Adipose tissue (tissue), 3 donors: ENCODE data around the gene VWF. TPM values are rescaled to one million over a fixed set of nuclear protein-coding genes. Genes with fewer than 3 reads are reported as not detected.

Source experiments
- H3K27ac ChIP-seq: one replicate; pipeline ENCODE4 v1.5.1; 2013; ENCODE audit warnings: low read depth, low read length
- WGBS, 3 donors: extraction: QIAGEN DNeasy Blood & Tissue Kit; methylation state at CpG; one replicate each; pipeline ENCODE4 v1.1.7; 2013; 5-methylcytosine and 5-hydroxymethylcytosine counted together
- polyA plus RNA-seq, 3 donors: library from polyadenylated mRNA; stranded (reverse); fragments of 200-250 nt; gene quantifications; one replicate each; pipeline ENCODE4 v1.2.3, GENCODE V29; 2013
- donor health status: healthy with polysubstance abuse.
- donor health status: Bipolar disorder and iron deficiency.
- donor health status: healthy.

The VWF gene
- polyA plus RNA-seq, 3 donors: 41.1 to 243 (median 130) TPM

DNA sequence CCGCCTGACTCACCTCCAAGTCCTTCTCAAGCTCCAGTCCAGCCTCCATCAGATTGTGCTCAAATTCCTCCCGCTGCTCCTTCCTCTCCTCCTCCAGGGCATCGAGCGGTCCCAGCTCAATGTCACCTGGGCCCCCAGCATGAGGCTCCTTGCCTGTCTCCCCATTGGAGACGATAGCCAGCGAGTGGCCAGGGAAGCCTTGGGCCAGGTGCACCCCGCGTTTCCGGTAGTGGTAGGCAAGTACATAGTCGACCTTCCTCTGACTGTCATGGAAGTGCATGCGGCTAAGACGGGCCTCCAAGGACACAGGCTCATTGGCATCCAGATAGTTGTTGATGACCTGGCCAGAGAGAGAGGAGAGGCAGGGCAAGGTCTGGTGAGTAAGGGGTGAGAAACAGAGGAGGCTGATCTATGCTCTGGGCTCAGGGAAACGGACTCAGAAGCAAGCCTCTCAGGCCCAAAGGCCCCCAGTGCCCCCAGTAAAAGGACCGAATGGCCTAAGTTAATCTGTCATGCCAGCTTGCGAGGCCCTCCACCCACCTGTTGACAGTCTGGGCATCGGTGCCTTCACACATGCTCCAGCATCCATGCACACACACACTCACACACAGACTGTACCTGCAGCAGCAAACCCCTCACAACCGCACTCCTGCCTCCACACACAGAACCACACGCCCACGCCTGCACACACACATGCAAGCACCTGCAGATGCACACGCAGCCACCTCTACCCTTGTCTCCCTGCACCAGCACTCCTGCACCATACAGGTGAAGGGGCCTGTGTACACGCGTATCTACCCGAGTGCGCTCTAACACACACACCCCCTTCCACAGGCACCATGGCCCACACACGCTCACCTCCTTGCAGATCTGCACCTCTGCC, 203.2 kb downstream of the VWF start:
- 86 to 95% (median 93%) methylated on average over 25 of the region's 25 CpGs for WGBS, 3 donors
- no peak overlapping the region for H3K27ac ChIP-seq

GRCh38 chr12:5916785-5917290, 207.6 kb downstream of the VWF start:
- H3K27ac ChIP-seq: no peak overlapping the region
- 67 to 80% (median 71%) methylated on average over 9 of the region's 9 CpGs for WGBS, 3 donors

GRCh38 chr12:5915511-5915910, 209.0 kb downstream of the VWF start:
- H3K27ac ChIP-seq: no peak overlapping the region
- 78 to 96% (median 88%) methylated on average over 4 of the region's 4 CpGs for WGBS, 3 donors

DNA sequence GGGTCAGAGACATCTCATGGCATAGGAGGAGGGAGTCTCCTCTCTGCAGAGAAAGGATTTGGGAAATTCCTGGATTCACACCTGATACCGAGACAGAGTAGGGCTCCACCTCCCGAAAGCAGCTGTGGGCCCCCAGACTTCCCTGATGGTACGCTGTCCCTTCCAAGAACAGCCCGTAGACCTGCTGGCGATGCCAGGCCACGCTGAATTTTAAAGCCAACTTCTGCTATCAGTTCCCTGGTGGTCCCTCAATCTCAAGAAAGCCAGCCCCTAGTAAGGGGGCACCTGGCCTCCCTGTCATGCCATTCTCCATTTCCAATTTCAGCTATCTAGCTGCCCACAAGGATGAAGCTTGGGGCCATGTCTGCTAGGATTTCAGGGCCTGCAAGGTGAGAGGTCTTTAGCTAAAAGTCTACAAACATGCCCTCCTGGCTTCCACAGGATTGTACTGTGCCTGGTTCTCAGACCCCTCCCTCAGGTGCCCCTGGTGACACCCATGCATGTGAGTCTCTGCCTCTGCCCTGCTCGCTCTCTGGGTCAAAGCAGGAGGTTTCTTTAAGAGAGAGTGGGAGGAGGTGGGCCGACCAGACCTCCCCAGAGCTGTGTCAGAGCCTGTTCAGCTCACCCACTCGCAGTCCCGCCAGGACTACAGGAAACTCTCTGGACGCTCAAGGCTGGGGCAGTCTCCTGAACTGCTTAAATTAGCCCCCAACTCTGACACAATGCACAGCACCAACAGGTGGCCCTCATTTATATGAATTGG, 209.9 kb downstream of the VWF start:
- WGBS, 3 donors: 63 to 84% (median 78%) methylated on average over 11 of the region's 11 CpGs
- no peak overlapping the region for H3K27ac ChIP-seq

- 74 to 87% (median 78%) methylated on average over 9 of the region's 9 CpGs for WGBS, 3 donors
These were observed 211.1 kb downstream of the VWF start for GRCh38 chr12:5913387-5913786.

DNA sequence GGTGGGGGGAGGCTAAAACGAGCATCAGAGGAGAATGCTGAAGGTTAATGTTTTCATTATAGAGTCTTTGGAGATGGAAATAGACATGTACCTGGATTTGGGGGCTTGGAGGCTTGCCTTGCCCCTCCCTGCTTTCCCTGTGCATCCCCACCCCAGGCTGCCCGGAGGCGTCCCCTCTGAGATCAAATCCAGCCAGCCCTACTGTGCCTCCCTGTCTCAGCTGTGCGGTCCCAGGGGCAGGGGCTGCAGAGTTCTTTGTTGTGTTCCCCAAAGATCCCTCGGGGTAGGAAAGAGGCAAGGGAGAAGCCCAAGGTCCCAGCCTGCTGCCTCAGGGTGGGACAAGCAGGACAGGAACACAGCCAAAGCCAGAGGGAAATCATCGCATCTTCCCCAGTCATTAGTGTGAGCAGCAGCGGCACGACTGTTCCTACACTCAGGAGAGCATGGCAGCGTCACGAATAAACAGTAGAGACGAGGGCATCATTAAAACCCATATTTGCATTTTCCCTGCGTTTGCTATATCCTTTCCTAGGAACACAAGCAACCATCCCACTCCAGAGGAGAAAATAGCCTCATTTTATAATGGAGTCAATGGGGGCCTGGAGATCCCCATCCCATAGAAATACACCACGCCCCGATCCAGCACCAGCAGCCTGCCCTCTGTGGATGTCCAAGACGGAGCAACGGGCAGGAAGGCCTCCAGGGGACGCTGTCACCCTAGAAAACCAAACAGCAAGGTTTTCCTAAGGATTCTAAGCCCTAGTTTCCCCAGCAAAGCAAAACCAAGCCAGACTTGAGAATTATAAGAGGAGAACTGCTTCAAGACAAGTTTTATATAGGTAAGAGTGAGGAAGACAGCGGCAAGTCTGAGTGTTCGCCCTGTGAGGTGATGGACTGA, 211.8 kb downstream of the VWF start:
- 60 to 86% (median 80%) methylated on average over 19 of the region's 19 CpGs for WGBS, 3 donors
- H3K27ac ChIP-seq: no peak overlapping the region

More at GRCh38 chr12:5913387-5913786, 211.1 kb downstream of the VWF start:
- no peak overlapping the region for H3K27ac ChIP-seq

DNA sequence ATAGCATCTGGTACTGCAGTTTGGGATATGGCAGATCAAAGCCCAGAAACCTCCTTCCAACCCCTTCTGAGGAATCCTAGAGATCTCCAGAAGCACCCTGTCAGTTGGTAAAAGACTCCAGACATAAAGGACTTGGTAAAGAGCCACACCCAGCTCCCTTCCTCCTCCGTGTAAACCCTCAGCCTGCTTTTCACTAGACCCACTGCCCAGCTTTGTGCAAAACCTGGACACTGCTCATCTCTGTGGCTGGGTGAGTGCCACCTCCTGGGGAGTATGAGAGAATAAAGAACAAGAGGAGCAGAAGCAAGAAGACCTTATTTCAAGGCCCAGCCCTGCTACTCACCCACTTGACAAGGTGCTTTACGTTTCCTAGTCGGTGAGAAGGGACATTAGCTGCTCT, 212.5 kb downstream of the VWF start:
- whole genome bisulfite sequencing, 3 donors: 41 to 77% (median 66%) methylated on average over 3 of the region's 3 CpGs

DNA sequence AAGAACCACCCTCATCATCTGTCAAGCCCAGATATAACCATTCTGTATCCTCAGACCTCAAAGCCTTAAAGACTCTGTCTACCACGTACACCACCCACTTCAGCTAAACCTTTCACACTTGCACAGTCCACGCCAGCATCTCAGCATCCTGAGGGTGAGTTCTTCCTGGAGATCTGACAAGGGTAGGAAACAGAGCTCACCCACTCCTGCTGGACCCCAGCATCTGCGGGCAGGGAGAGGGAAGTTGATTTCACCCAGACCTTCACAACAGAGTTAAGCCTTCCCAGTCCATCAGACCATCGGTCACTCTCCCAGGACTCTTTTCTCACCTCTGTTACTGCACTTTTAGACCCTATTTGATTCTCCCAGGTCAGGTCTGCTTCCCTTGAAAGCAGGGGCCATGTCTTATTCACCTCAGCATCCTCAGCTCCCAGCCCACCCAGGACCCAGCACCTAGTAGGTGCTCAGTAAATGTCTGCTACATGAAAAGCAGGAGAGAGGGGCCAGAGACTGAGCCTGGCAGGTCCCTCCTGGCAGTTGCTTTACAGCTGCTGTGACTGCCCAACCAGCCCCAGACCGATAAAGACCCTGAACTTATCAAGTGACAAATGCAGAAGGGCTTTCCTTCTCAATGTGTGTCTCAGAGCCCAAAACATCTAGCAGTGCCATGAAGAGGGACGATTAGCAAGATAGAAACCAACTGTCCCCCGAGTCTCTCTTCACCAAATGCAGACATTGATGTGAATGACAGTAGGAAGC, 213.5 kb downstream of the VWF start:
- H3K27ac ChIP-seq: no peak overlapping the region
- 66 to 84% (median 80%) methylated on average over 7 of the region's 7 CpGs for WGBS, 3 donors

More for the DNA sequence above, 212.5 kb downstream of the VWF start:
- no peak overlapping the region for H3K27ac ChIP-seq

- 63 to 88% (median 86%) methylated on average over 5 of the region's 5 CpGs for WGBS, 3 donors
These were observed 214.9 kb downstream of the VWF start for GRCh38 chr12:5909560-5909959.

GRCh38 chr12:5908251-5908650, 216.2 kb downstream of the VWF start:
- WGBS, 3 donors: 70 to 85% (median 84%) methylated on average over 7 of the region's 7 CpGs

More at GRCh38 chr12:5909560-5909959, 214.9 kb downstream of the VWF start:
- no peak overlapping the region for H3K27ac ChIP-seq

GRCh38 chr12:5907807-5908206, 216.7 kb downstream of the VWF start:
- no peak overlapping the region for H3K27ac ChIP-seq
- WGBS, 3 donors: 56 to 63% (median 61%) methylated on average over 10 of the region's 10 CpGs

More at GRCh38 chr12:5908251-5908650, 216.2 kb downstream of the VWF start:
- no peak overlapping the region for H3K27ac ChIP-seq

GRCh38 chr12:5905757-5906156, 218.7 kb downstream of the VWF start:
- H3K27ac ChIP-seq: no peak overlapping the region
- WGBS, 3 donors: 81 to 93% (median 92%) methylated on average over 4 of the region's 4 CpGs

- WGBS, 3 donors: 47 to 78% (median 76%) methylated on average over 6 of the region's 6 CpGs
- no peak overlapping the region for H3K27ac ChIP-seq
These were observed 219.5 kb downstream of the VWF start for GRCh38 chr12:5904969-5905368.

DNA sequence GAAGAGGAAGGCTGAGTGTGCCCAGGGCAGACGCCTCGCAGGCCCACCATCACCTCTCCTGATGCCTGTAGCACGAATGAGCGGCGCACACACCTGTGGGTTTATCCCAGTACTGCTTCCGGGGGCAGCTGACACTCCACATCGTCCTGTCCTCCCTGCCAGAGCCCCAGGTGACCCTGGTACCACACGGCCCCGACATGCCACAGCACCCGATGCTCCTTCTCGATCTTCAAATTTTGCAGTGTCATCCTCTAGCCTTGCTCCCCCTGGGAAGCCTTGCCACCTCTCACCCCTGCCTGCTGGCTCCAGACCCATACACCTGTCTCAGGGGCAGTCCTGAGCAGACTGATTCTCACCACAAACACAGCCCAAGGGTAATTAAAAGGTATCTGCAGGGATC, 220.0 kb downstream of the VWF start:
- 71 to 88% (median 79%) methylated on average over 11 of the region's 11 CpGs for WGBS, 3 donors
- no peak overlapping the region for H3K27ac ChIP-seq

DNA sequence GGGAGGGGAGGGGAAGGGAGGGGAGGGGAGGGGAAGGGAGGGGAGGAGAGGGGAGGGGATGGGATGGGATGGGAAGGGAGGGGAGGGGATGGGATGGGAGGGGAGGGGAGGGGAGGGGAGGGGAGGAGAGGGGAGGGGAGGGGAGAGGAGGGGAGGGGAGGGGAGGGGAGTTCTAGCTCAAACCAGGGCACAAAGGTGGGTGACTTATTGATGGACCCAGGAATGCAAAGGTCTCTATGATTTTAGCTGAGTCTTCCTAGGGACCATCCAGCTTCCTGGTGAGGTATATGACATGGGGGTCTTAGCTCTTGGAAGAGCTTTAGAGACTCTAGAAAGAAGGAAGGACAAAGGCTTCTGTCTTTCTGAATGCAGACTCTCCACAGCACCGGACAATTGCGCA, 221.7 kb downstream of the VWF start:
- 96 to 100% (median 98%) methylated on average over 2 of the region's 2 CpGs for WGBS, 3 donors
- no peak overlapping the region for H3K27ac ChIP-seq

- 82 to 93% (median 87%) methylated on average over 6 of the region's 6 CpGs for WGBS, 3 donors
- H3K27ac ChIP-seq: no peak overlapping the region
These were observed 223.1 kb downstream of the VWF start for GRCh38 chr12:5901416-5901815.

DNA sequence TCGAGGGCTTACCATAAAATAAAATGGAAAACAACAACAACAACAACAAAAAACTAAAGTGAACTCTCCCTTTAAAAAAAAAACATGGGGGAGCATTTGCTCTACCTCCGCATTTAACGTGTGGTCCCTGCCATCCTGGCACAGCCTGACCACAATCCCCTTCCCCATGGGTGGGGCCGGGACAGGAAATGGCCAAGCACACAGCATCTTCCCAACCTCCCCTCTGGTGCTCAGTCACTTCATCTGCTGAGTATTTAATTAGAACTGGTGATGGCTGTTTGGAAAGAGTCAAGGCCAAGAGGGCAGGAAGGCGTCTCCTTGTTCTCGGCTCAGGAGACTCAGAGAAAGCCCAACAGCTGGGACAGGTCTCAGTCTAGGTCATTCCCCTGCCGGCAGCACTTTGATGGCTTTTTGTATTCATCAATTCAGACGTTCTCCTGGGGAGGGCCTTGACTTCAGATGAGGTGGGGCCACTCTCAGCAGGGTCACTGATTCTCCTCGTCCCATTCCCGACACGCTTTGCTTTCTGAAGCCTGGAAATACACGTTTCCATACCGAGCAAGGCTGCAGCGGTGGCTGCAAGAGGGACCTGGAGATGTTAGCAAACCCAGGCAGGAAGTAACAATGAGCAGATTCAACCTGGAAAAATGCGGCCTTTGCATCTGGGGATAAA, 223.8 kb downstream of the VWF start:
- 35 to 59% (median 57%) methylated on average over 15 of the region's 15 CpGs for WGBS, 3 donors
- no peak overlapping the region for H3K27ac ChIP-seq
